Measurements from ENCODE around the gene CTSE. TPM values are rescaled to one million over a fixed set of nuclear protein-coding genes. Genes with fewer than 3 reads are reported as not detected.
"Not testable (repeated sequence)": the region's sequence is repeated elsewhere in the genome, so short reads cannot be mapped to it uniquely, and the experiment has no call there.

The CTSE gene
- polyA plus RNA-seq, 2 of the 4 experiments (the other 2 are of a cell fraction) = not detected

DNA sequence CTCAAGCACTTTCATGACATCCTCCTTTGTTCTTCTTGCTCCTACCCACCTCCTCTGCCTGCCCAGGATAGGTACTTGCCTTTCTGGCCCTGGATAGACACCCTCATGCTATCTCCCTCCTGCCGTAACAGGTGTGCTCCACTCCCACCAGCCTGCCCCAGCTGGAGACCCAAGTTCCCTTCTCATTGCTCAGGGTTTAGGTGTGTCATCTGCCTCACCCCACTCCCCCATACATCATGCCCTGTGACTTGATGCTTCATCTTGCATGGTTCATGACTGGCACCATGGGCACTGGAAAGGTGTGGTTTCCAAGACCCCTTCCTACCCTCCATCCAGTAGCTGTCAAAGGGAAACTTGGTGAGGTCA lies 35.2 kb upstream of the CTSE start (continued):
- TF ChIP-seq, protein P1, sequence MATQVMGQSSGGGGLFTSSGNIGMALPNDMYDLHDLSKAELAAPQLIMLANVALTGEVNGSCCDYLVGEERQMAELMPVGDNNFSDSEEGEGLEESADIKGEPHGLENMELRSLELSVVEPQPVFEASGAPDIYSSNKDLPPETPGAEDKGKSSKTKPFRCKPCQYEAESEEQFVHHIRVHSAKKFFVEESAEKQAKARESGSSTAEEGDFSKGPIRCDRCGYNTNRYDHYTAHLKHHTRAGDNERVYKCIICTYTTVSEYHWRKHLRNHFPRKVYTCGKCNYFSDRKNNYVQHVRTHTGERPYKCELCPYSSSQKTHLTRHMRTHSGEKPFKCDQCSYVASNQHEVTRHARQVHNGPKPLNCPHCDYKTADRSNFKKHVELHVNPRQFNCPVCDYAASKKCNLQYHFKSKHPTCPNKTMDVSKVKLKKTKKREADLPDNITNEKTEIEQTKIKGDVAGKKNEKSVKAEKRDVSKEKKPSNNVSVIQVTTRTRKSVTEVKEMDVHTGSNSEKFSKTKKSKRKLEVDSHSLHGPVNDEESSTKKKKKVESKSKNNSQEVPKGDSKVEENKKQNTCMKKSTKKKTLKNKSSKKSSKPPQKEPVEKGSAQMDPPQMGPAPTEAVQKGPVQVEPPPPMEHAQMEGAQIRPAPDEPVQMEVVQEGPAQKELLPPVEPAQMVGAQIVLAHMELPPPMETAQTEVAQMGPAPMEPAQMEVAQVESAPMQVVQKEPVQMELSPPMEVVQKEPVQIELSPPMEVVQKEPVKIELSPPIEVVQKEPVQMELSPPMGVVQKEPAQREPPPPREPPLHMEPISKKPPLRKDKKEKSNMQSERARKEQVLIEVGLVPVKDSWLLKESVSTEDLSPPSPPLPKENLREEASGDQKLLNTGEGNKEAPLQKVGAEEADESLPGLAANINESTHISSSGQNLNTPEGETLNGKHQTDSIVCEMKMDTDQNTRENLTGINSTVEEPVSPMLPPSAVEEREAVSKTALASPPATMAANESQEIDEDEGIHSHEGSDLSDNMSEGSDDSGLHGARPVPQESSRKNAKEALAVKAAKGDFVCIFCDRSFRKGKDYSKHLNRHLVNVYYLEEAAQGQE (IDR thresholded peaks at IDR 0.05) = no peak

DNA sequence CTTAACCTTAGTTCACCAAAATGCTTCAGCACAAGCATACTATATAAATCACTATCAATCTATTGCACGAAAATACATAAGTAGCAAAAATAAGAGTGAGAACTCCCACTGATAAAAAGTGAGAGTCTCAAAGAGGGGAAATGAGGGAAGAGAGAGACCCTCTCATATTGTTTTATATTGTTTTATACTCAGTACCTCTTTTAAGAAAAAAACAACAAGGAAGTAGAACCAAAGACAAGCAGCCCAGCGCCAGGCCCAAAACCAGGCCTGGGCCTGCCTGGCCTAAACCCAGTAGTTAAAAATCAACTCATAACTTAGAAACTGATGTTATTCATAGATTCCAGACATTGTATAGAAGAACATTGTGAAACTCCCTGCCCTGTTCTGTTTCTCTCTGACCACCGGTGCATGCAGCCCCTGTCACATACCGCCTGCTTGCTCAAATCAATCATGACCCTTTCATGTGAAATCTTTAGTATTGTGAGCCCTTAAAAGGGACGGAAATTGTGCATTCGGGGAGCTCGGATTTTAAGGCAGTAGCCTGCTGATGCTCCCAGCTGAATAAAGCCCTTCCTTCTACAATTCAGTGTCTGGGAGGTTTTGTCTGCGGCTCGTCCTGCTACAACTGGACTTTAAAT lies 34.7 kb upstream of the CTSE start:
- 74% methylated on average over 6 of the region's 9 CpGs for WGBS (ENCODE audit: missing lambda C conversion rate)
- FAIRE-seq; H3K9me3 ChIP-seq; H3K4me1 ChIP-seq; POLR2A ChIA-PET; ATAC-seq; H3K4me2 ChIP-seq; H3K4me3 ChIP-seq; H3K27ac ChIP-seq; DNase-seq (ENCODE audit: low read depth in 1 of 2, low spot score in 1 of 2): not testable (repeated sequence)
- CTCF ChIA-PET = interaction anchor here (0.9 to 1.8 kb wide), 3 partner anchors 10 to 73 kb away, joined by 3 to 4 read pairs (median 4); no protein-coding TSS in a partner anchor

DNA sequence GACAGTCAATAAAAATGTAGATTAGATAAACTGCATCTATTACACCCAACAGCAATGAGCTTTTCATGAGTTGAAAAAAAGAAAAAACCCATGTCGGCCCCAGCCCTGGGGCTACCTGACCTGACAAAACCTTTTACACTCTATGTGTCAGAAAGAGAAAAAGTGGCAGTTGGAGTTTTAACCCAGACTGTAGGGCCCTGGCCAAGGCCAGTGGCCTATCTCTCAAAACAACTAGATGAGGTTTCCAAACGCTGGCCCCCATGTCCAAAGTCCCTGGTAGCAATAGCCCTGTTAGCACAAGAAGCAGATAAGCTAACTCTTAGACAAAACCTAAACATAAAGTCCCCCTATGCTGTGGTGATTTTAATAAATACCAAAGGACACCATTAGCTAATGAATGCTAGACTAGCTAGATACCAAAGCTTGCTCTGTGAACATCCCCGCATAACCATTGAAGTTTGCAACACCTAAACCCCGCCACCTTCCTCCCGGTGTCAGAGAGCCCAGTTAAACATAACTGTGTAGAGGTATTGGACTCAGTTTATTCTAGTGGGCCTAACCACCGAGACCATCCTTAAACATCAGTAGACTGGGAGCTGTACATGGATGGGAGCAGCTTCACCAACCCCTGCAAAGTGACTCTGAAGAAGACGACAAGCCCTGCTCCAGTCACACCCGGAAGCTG lies 32.1 kb upstream of the CTSE start:
- ATAC-seq; H3K4me2 ChIP-seq; H3K4me3 ChIP-seq; FAIRE-seq; H3K4me1 ChIP-seq; H3K27ac ChIP-seq; POLR2A ChIA-PET; H3K9me3 ChIP-seq; DNase-seq (ENCODE audit: low read depth in 1 of 2, low spot score in 1 of 2): not testable (repeated sequence)
- CTCF ChIA-PET = interaction anchor here (0.9 to 2.1 kb wide), 4 partner anchors 11 to 50 kb away, joined by 3 to 8 read pairs (median 3); no protein-coding TSS in a partner anchor
- WGBS (ENCODE audit: missing lambda C conversion rate) = 65% methylated on average over 8 of the region's 8 CpGs

DNA sequence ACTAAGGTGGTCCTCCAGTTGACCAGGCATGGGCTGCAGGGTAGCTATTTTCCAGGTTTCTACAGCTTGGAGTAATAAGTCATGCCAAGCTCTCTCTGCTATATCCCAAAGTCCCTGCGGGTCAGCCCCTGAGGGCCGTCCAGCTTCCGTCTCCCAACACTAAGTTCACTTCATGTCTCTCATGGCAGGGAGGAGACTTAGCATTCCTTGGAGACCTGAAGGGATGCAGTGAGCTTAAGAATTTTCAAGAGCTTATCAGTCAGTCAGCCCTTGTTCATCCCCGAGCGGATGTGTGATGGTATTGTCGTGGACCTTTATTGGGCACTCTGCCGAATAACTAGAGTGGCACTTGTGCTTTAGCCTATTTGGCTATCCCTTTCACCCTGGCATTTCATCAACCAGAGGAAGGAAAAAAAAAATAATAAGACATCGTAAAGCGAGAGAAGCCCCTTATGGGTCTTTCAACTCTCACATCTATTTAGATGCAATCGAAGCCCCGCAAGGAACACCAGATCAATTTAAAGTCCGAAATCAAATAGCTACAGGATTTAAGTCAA lies 31.5 kb upstream of the CTSE start:
- POLR2A ChIA-PET; FAIRE-seq; H3K4me1 ChIP-seq; DNase-seq (ENCODE audit: low read depth in 1 of 2, low spot score in 1 of 2); ATAC-seq; H3K27ac ChIP-seq; H3K9me3 ChIP-seq; H3K4me2 ChIP-seq; H3K4me3 ChIP-seq: not testable (repeated sequence)
- CTCF ChIA-PET = interaction anchor here (0.9 to 2.1 kb wide), 4 partner anchors 10 to 51 kb away, joined by 3 to 8 read pairs (median 3); no protein-coding TSS in a partner anchor
- 89% methylated on average over 12 of the region's 12 CpGs for WGBS (ENCODE audit: missing lambda C conversion rate)

DNA sequence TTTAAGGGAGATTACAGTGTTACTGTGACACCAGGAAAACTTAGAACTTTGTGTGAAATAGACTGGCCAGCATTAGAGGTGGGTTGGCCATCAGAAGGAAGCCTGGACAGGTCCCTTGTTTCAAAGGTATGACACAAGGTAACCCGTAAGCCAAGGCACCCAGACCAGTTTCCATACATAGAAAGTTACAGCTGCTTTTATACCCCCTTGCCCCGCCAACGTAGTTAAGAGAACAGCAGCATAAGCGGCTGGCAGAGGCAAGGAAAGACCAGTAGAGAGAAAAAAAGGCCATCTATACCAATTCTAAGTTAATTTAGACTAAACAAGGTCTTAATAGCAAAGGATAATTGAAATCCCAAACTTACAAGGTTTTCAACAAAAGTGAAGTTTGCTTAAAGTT lies 29.9 kb upstream of the CTSE start:
- H3K27ac ChIP-seq; CTCF ChIA-PET; POLR2A ChIA-PET; H3K4me3 ChIP-seq; ATAC-seq; H3K4me1 ChIP-seq; DNase-seq (ENCODE audit: low read depth in 1 of 2, low spot score in 1 of 2); H3K9me3 ChIP-seq; FAIRE-seq; H3K4me2 ChIP-seq: not testable (repeated sequence)
- 89% methylated on average over 4 of the region's 4 CpGs for WGBS (ENCODE audit: missing lambda C conversion rate)

DNA sequence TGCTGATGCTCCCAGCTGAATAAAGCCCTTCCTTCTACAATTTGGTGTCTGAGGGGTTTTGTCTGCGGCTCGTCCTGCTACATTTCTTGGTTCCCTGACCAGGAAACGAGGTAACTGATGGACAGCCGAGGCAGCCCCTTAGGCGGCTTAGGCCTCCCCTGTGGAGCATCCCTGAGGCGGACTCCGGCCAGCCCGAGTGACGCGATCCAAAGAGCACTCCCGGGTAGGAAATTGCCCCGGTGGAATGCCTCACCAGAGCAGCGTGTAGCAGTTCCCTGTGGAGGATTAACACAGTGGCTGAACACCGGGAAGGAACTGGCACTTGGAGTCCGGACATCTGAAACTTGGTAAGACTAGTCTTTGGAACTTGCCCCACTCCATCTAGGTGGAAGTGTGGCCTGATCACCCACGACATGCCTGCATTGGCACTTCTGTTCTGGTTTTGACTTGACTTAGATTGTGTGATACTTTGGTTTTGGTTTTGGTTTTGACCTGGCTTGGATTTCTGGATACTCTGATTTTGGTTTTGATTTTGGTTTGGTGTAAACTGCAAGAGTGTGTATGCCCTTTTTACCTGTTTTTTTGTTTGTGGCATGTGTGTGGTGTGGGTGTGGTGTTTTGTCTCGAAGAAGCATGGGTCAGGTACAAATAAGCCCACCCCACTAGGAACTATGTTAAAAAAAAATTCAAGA lies 29.4 kb upstream of the CTSE start, which contains the start of gene RHEX:
Gene RHEX (plus strand): TSS at position 255 of the 692 bp plus-strand sequence. CDS start 44,656 bp downstream, outside the sequence.
- H3K27ac ChIP-seq; POLR2A ChIA-PET; H3K4me3 ChIP-seq; FAIRE-seq; ATAC-seq; DNase-seq (ENCODE audit: low read depth in 1 of 2, low spot score in 1 of 2); H3K9me3 ChIP-seq; H3K4me2 ChIP-seq: not testable (repeated sequence)
- CTCF ChIA-PET = interaction anchor here (1.5 to 1.9 kb wide), 2 partner anchors 22 to 69 kb away, joined by 4 to 7 read pairs; no protein-coding TSS in a partner anchor
- peaks cover 11% of the 10 kb centered on the region; the same call in 2 of the 3 replicates for H3K4me1 ChIP-seq
- 80% methylated on average over 17 of the region's 17 CpGs for WGBS (ENCODE audit: missing lambda C conversion rate)

DNA sequence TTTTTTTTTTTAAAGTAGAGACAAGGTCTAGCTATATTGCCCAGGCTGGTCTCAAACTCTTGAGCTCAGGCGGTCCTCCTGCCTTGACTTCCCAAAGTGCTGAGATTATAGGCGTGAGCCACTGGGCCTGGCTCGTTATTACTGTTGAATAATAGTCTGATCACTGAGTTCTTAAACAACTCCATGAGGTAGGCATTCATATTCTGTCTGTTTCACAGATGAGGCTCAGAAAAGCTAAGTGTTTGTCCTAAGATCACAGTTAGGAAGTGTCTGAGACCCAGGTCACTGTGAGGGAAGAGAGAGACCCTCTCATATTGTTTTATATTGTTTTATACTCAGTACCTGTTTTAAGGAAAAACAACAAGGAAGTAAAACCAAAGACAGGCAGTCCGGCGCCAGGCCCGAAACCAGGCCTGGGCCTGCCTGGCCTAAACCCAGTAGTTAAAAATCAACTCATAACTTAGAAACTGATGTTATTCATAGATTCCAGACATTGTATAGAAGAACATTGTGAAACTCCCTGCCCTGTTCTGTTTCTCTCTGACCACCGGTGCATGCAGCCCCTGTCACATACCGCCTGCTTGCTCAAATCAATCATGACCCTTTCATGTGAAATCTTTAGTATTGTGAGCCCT lies 28.7 kb upstream of the CTSE start:
- H3K4me3 ChIP-seq; DNase-seq (ENCODE audit: low read depth in 1 of 2, low spot score in 1 of 2): not testable (repeated sequence)
- CTCF ChIA-PET = interaction anchor here (1.5 to 1.9 kb wide), 2 partner anchors 22 to 68 kb away, joined by 4 to 7 read pairs; no protein-coding TSS in a partner anchor

More for the DNA sequence above, 28.7 kb upstream of the CTSE start:
- ATAC-seq, H3K27ac ChIP-seq, POLR2A ChIA-PET, FAIRE-seq, H3K9me3 ChIP-seq, H3K4me2 ChIP-seq: not testable (repeated sequence)
- peaks cover 13% of the 10 kb centered on the region; the same call in 2 of the 3 replicates for H3K4me1 ChIP-seq
- WGBS (ENCODE audit: missing lambda C conversion rate) = 78% methylated on average over 6 of the region's 8 CpGs
